ENCODE data around the gene THOC2.

DNA sequence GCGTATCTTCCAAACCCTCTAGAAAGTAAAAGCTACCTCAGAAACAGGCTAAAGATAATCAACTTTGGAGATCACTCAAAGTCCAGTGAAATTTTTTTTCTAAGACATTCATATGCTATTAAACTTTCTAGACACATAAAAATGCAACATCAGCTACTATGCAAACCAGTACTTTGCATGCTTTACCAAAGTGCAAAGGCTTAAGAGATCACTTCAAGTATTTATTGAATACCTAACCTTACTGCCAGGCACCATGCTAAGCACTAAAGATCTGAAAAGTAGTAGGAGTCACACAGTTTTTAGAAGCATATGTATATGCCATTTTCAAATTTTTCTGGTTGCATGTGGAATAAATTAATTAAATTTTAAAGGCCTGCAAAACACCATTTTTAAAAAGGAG is 115.8 kb downstream of the THOC2 start:
- TF ChIP-seq SIN3A (IDR thresholded peaks at IDR 0.05; ENCODE audit: borderline replicate concordance, insufficient read depth, low read length) (no peak), TAF1 (IDR thresholded peaks at IDR 0.05; ENCODE audit: borderline replicate concordance, insufficient read depth, low read length) (no peak)

Measured in PFSK-1 (cell line).